ENCODE data around the gene CTBS. TPM values are rescaled to one million over a fixed set of nuclear protein-coding genes. Genes with fewer than 3 reads are reported as not detected.

The CTBS gene
- total RNA-seq, 1 experiment from 2014 or later, result 3.7 TPM

- H3K27me3 ChIP-seq (ENCODE audit: low read length), result no peaks in the 10 kb centered on the region
- H2AFZ ChIP-seq (ENCODE audit: low read length), result no peak overlapping the region
- CTCF ChIA-PET, result interaction anchor here (0.5 to 0.6 kb wide), 2 partner anchors 129 to 182 kb away, joined by 3 to 4 read pairs; no protein-coding TSS in a partner anchor
- ATAC-seq (no peak; the same call in 1 of the 2 replicates), DNase-seq (peak; percentile 73)
- POLR2A ChIA-PET (ENCODE audit: unreplicated experiment), result no interaction called here
- H3K4me3 ChIP-seq (ENCODE audit: low read length), result no peak overlapping the region
- peaks cover 39% of the 10 kb centered on the region for H3K4me1 ChIP-seq (ENCODE audit: insufficient read depth, low read length)
- H3K9me3 ChIP-seq (ENCODE audit: low read length), result no peaks in the 10 kb centered on the region
- H3K36me3 ChIP-seq (ENCODE audit: low read depth, low read length), result peaks cover 4% of the 10 kb centered on the region; the same call in 1 of the 2 replicates
- no peaks in the 10 kb centered on the region for H4K20me1 ChIP-seq (ENCODE audit: low read length)
- H3K4me2 ChIP-seq (ENCODE audit: low read length), result peak overlapping the region; percentile 17; the same call in 1 of the 2 replicates
- peaks cover 9% of the 10 kb centered on the region for H3F3A ChIP-seq (ENCODE audit: low read length, unreplicated experiment)
- BruUV-seq (replicated peaks), result no TSS peak
- no peak overlapping the region for H3K27ac ChIP-seq (ENCODE audit: low read length)
- intact Hi-C loops (cut with micrococcal nuclease), result loop anchor here (10.0 kb wide), 1 partner anchor 104 kb away; no protein-coding TSS in a partner anchor
- no peak overlapping the region for H3K9ac ChIP-seq (ENCODE audit: low read length)
- H3K9me2 ChIP-seq (replicated peaks; ENCODE audit: low read length), result no peaks in the 10 kb centered on the region
- peaks cover 21% of the 10 kb centered on the region for H3K79me2 ChIP-seq (ENCODE audit: low read length)
- TF ChIP-seq EZH2phosphoT487 (IDR thresholded peaks at IDR 0.05; ENCODE audit: borderline replicate concordance, low read length), result no peak
- TF ChIP-seq EZH2 (IDR thresholded peaks at IDR 0.05; ENCODE audit: low read length, unreplicated experiment), result no peak
- no peak for TF ChIP-seq CTCF (conservative IDR thresholded peaks at IDR 0.05; ENCODE audit: low read depth, low read length)
These were observed 3.1 kb downstream of the CTBS start for GRCh38 chr1:84571150-84571535.

- Histone ChIP-seq H3K36me3 (ENCODE audit: low read depth, low read length) (peaks cover 4% of the 10 kb centered on the region; the same call in 1 of the 2 replicates), H3K4me3 (ENCODE audit: low read length) (no peak overlapping the region), H3K9ac (ENCODE audit: low read length) (no peak overlapping the region), H3K79me2 (ENCODE audit: low read length) (peaks cover 21% of the 10 kb centered on the region), H3K4me2 (ENCODE audit: low read length) (peak overlapping the region; percentile 17; the same call in 1 of the 2 replicates), H3K9me3 (ENCODE audit: low read length) (no peaks in the 10 kb centered on the region), H2AFZ (ENCODE audit: low read length) (no peak overlapping the region), H3K27me3 (ENCODE audit: low read length) (no peaks in the 10 kb centered on the region), H3K27ac (ENCODE audit: low read length) (no peak overlapping the region), H3K4me1 (ENCODE audit: insufficient read depth, low read length) (peaks cover 39% of the 10 kb centered on the region), H4K20me1 (ENCODE audit: low read length) (no peaks in the 10 kb centered on the region), H3K9me2 (replicated peaks; ENCODE audit: low read length) (no peaks in the 10 kb centered on the region), H3F3A (ENCODE audit: low read length, unreplicated experiment) (peaks cover 9% of the 10 kb centered on the region)
- intact Hi-C loops (cut with micrococcal nuclease), result loop anchor here (10.0 kb wide), 1 partner anchor 104 kb away; no protein-coding TSS in a partner anchor
- POLR2A ChIA-PET (ENCODE audit: unreplicated experiment), result no interaction called here
- no TSS peak for BruUV-seq (replicated peaks)
- DNase-seq (peak; percentile 23), ATAC-seq (no peak)
- CTCF ChIA-PET, result interaction anchor here (0.5 to 0.6 kb wide), 2 partner anchors 129 to 183 kb away, joined by 3 to 4 read pairs; no protein-coding TSS in a partner anchor
- no peak for TF ChIP-seq CTCF (conservative IDR thresholded peaks at IDR 0.05; ENCODE audit: low read depth, low read length)
- TF ChIP-seq EZH2phosphoT487 (IDR thresholded peaks at IDR 0.05; ENCODE audit: borderline replicate concordance, low read length), result no peak
- no peak for TF ChIP-seq EZH2 (IDR thresholded peaks at IDR 0.05; ENCODE audit: low read length, unreplicated experiment)
These were observed 3.6 kb downstream of the CTBS start for GRCh38 chr1:84570436-84571149.

GRCh38 chr1:84569216-84569615, 5.0 kb downstream of the CTBS start:
- Histone ChIP-seq H3F3A (ENCODE audit: low read length, unreplicated experiment) (peaks cover 9% of the 10 kb centered on the region), H4K20me1 (ENCODE audit: low read length) (no peaks in the 10 kb centered on the region), H3K4me1 (ENCODE audit: insufficient read depth, low read length) (peaks cover 34% of the 10 kb centered on the region), H2AFZ (ENCODE audit: low read length) (no peak overlapping the region), H3K27ac (ENCODE audit: low read length) (no peak overlapping the region), H3K79me2 (ENCODE audit: low read length) (peaks cover 21% of the 10 kb centered on the region), H3K4me2 (ENCODE audit: low read length) (no peak overlapping the region), H3K27me3 (ENCODE audit: low read length) (no peaks in the 10 kb centered on the region), H3K4me3 (ENCODE audit: low read length) (no peak overlapping the region), H3K36me3 (ENCODE audit: low read depth, low read length) (peaks cover 4% of the 10 kb centered on the region; the same call in 1 of the 2 replicates), H3K9me2 (replicated peaks; ENCODE audit: low read length) (no peaks in the 10 kb centered on the region), H3K9me3 (ENCODE audit: low read length) (no peaks in the 10 kb centered on the region), H3K9ac (ENCODE audit: low read length) (no peak overlapping the region)
- ATAC-seq (no peak), DNase-seq (no peak)
- BruUV-seq (replicated peaks), result no TSS peak
- TF ChIP-seq EZH2 (IDR thresholded peaks at IDR 0.05; ENCODE audit: low read length, unreplicated experiment) (no peak), CTCF (conservative IDR thresholded peaks at IDR 0.05; ENCODE audit: low read depth, low read length) (no peak), EZH2phosphoT487 (IDR thresholded peaks at IDR 0.05; ENCODE audit: borderline replicate concordance, low read length) (no peak)
- CTCF ChIA-PET, result no interaction called here
- POLR2A ChIA-PET (ENCODE audit: unreplicated experiment), result no interaction called here
- intact Hi-C loops (cut with micrococcal nuclease), result no loop called here

Data from PC-3 (cell line).